ENCODE results near the gene RPL11.

DNA sequence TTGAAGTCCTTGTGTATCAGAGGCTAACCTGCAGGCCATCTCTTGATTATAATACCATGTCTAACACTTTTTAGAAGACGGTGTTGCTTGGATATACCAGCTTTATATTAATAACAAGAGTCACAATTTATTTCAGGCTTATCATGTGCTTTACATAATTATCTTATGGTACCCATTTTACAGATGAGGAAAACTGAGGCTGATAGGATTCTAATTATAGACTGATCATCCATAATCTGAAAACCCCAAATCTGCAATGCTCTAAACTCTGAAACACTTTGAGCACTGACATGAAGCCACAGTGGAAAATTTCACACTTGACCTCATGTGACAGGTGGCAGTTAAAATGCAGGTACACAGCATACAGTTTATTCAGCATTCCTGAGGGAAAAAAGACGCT is 7.2 kb upstream of the RPL11 start:
- TF ChIP-seq POLR2A (IDR thresholded peaks at IDR 0.05): no peak
- TF ChIP-seq, protein P1, sequence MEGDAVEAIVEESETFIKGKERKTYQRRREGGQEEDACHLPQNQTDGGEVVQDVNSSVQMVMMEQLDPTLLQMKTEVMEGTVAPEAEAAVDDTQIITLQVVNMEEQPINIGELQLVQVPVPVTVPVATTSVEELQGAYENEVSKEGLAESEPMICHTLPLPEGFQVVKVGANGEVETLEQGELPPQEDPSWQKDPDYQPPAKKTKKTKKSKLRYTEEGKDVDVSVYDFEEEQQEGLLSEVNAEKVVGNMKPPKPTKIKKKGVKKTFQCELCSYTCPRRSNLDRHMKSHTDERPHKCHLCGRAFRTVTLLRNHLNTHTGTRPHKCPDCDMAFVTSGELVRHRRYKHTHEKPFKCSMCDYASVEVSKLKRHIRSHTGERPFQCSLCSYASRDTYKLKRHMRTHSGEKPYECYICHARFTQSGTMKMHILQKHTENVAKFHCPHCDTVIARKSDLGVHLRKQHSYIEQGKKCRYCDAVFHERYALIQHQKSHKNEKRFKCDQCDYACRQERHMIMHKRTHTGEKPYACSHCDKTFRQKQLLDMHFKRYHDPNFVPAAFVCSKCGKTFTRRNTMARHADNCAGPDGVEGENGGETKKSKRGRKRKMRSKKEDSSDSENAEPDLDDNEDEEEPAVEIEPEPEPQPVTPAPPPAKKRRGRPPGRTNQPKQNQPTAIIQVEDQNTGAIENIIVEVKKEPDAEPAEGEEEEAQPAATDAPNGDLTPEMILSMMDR (IDR thresholded peaks at IDR 0.05): no peak

Data from ovary (tissue), 3 donors.